CD4-positive, alpha-beta T cell treated with Interleukin-4 for 4 hours (primary cell): ENCODE results near the gene DIP2A.

Experiments used
- DNase-seq: peaks from one replicate; pipeline ENCODE4 v3.0.0-alpha.2; 2020

The DIP2A gene

GRCh38 chr21:46600305-46600704, 141.6 kb downstream of the DIP2A start:
- DNase-seq: no peak

DNA sequence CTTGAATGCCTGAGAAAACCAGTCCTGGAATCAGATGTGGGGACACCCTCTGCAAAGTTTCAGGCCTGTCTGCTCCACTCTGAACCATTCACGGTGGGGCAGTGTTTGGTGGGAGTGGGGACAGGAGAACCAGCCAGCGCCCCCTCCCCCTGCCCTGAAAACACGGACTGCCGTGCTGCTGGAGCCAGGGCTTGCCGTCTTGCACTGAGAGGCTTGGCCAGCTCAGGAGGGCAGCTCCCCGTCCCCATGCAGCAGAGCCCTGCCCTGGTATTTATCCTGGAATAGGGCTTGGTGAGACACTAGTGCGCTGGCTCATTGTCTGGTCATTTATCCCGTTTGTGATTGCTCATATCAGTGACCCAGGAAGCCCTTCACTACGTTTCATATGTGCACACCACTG, 142.3 kb downstream of the DIP2A start:
- DNase-seq: no peak

DNA sequence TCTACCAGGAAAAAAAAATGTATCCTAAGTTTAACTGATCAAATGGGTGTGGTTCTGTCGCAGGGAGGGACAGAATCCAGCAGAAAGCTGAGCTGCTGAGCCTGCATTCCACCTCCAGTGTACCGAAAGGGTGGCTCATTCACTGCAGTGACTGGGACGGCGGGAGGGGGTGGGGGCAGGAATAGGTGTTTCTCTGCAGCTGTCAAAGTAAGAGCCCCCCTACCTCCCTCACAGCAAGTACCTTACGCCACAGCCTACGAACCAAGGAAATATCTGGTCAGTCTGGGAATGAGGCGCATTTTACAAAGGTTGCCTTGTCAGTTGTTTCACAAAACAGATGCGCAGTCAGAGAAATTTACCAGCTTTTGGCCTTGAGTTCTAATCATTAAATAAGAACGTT, 144.5 kb downstream of the DIP2A start:
- DNase-seq: no peak

DNA sequence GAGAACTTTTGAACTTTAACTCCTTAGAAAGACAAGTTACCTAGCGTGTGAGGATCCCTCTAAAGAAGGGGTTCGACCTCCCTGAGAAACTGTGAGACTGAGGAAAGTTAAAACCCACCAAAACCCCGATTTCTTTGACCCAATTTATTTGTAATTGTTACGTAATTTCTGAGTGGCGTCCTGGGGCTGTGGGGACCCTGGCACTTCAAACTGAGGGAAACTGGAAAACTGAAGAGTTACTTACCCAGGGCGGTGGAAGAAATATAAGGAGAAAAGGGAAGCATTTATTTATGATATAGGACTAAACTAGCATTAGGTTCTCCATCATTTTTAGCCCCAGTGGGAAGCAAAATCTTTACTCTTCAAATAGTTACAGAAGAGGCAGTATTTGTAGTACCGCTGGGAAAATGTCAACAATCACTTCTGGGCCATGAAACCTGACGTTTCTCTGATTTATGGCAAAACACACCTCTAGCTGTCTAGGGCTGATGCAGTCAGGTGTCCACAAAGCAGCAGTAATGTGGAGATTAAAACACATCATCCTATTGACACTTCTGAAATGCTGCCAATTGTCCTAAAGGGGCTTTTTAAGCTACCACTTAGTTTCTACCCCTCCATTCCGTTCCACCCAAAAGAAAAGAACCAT, 145.8 kb downstream of the DIP2A start:
- DNase-seq: no peak

- no peak for DNase-seq
These were observed 146.5 kb downstream of the DIP2A start, which contains the start of gene S100B for GRCh38 chr21:46604975-46605766. Gene S100B, minus strand, starts transcription at chr21:46605082. Its CDS starts 2,667 bp downstream, at chr21:46602415.

DNA sequence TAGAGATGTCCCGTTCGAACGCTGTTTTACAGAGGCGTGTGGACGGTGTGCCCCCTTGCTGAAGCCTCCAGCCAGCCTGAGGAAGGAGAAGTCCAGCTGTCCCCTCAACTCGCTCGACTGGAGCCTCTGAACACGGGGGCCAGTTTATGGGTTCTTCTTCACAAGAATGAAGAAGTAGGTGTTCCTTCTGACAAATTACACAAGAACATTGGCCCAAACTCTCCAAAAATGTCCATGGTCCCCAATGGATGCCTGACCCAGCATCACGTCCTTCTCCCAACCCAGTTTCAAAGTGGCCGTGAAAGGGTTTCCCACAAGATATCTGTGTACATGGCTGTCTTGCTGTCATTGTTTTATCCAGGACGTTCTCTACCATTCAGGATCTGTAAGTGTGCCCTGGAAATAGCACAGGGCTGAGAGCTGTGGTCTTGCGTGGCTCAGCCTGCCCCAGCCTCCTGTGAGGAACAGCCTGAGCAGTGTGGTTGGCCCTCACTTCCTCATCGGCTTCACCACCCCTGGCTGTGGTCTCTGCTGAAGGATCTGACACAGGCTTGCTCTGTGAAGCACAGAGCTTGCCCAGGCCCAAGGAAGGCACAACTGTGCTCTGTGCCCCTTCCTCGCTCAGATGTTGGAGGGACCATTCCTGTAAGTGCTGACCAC, 147.2 kb downstream of the DIP2A start:
- DNase-seq: peak; percentile 60

DNA sequence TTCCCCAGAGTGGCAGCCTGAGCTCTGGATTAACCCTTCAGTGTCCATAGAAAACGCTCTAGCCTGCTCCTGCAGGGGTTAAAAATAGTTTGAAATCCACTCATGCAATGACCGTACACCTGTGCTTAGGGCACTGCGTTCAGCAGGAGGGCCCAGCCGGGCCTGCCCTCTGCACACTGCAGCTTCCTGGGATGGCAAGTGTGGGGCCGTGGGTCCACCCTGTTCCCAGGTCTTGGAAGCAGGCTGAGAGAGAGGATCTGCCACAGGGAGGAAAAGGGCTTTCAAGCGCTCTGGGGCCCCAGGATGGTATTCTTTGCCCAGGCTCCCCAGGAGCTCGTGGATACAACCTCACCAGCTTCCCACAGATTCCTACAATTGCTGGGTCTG, 147.7 kb downstream of the DIP2A start:
- DNase-seq: no peak

- DNase-seq: no peak
These were observed 148.9 kb downstream of the DIP2A start for GRCh38 chr21:46607636-46608035.

DNA sequence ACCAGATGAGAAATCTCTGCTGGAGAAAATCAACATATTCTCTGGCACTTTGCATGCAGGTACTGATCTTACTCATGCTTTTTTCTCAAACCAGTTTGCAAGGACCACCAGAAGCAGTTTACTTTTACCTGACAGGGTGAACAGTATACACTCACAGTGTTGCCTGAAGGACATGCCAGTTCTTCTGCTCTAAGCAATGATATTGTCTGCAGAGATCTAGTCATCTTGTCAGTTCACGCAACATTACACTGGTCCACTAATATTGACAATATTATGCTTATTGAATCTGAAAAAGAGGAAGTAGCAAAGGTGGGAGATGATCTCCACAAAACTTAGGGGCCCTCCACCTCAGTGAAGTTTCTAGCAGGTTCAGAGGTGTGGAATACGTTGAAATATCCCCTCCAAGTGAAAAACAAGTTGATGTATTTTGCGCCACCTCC, 150.0 kb downstream of the DIP2A start:
- no peak for DNase-seq

- DNase-seq: no peak
These were observed 151.5 kb downstream of the DIP2A start for GRCh38 chr21:46610018-46610701.

DNA sequence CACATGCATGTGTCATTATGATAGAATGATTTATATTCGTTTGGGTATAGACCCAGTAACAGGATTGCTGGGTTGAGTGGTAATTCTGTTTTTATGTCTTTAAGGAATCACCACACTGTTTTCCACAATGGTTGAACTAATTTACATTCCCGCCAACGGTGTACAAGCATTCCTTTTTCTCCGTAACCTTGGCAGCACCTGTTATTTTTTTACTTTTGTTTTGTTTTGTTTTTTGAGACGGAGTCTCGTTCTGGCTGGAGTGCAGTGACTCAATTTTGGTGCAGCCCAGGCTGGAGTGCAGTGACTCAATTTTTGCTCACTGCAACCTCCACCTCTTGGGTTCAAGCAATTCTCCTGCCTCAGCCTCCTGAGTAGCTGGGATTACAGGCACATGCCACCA, 154.7 kb downstream of the DIP2A start:
- DNase-seq: no peak

GRCh38 chr21:46616050-46616449, 157.4 kb downstream of the DIP2A start:
- DNase-seq: no peak

DNA sequence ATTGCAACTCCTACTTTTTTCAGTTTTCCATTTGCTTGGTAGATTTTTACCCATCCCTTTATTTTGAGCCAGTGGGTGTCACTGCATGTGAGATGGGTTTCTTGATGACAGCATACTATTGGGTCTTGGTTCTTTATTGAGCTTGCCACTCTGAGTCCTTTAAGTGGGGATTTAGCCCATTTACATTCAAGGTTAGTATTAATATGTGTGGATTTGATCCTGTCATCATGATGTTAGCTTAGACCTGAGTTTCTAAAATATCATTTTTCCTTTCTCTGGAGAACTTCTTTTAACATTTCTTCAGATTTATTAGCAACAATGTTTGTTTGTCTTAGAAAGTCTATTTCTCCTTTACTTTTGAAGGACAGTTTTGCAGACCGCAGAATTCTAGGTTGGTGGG, 158.0 kb downstream of the DIP2A start:
- DNase-seq: no peak

- no peak for DNase-seq
These were observed 158.8 kb downstream of the DIP2A start for GRCh38 chr21:46617267-46618051.

DNA sequence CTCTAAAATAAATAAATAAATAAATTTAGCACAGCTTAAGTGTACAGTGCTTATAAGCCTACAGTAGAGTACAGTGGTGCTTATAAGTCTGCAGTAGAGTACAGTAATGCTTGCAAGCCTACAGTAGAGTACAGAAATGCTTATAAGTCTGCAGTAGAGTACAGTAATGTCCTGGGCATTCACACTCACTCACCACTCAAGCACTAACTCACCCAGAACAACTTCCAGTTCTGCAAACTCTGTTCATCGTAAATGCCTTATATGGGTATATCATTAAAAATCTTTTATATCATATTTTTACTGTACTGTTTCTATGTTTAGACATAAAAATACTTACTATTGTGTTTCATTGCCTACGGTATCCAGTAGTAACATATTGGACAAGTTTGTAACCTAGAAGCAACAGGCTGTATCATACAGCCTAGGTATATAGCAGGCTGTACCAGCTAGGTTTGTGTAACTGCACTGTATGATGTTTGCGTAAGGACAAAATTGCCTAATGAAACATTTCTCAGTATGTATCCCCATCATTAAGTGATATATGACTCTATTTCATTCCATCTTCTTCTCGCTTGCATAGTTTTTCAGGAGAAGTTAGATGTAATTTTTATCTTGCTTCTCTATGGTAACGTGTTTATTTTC, 160.2 kb downstream of the DIP2A start:
- DNase-seq: no peak
